ENCODE measurements around the gene DOCK11.

GRCh38 chrX:118523920-118524319, 28.3 kb downstream of the DOCK11 start:
- TF ChIP-seq CTCF (IDR thresholded peaks at IDR 0.05; ENCODE audit: borderline replicate concordance, extremely low read depth, low read length, poor library complexity, severe bottlenecking) = no peak
- no peak for TF ChIP-seq EZH2 (IDR thresholded peaks at IDR 0.05; ENCODE audit: borderline replicate concordance, low read depth, low read length, severe bottlenecking)

All from DND-41 (cell line).